Pancreas (tissue), 10 donors: ENCODE data around the gene ADD2. TPM values are rescaled to one million over a fixed set of nuclear protein-coding genes. Genes with fewer than 3 reads are reported as not detected.

Experiments
- ATAC-seq, 4 donors: fragments of 200-7000 bp; cut with Tn5 transposase; one replicate each; pipeline versions ENCODE4 v1.8.0 to v1.9.1; 2020; ENCODE audit warnings: mild to moderate bottlenecking in 4 of 4, moderate library complexity in 4 of 4
- DNase-seq, 6 donors: peaks; one replicate each; pipeline ENCODE4 v3.0.0-alpha.2; 2020
- FAIRE-seq: peaks from 2 replicates; lab custom pipeline; 2012; peaks lifted over from hg19 to GRCh38; lab: Jason Lieb, UNC
- H3K27ac ChIP-seq, 4 donors: fragments of 200-600 bp; sonication (generic); 1 replicate in 3 of 4; 2 replicates in 1 of 4; pipeline versions ENCODE4 v1.5.0 to v1.8.0; 2020
- H3K27me3 ChIP-seq, 4 donors: fragments of 200-600 bp; one replicate each; pipeline ENCODE4 v1.8.0; 2021
- H3K36me3 ChIP-seq, 3 donors: fragments of 200-600 bp; sonication (generic) in 1 of 3; one replicate each; pipeline versions ENCODE4 v1.5.0 to v1.8.0; 2020 to 2021
- H3K4me1 ChIP-seq, 3 donors: fragments of 200-600 bp; one replicate each; pipeline ENCODE4 v1.8.0; 2021
- H3K4me3 ChIP-seq, 4 donors: fragments of 200-600 bp; sonication (generic) in 2 of 4; one replicate each; pipeline versions ENCODE4 v1.5.0 to v1.8.0; 2020 to 2021
- H3K9me3 ChIP-seq, 4 donors: fragments of 200-600 bp; one replicate each; pipeline ENCODE4 v1.8.0; 2021
- CTCF ChIP-seq, 4 donors: fragments of 200-600 bp; sonication (generic) in 3 of 4; IDR thresholded peaks; one replicate each; pipeline versions ENCODE4 v1.5.0 to v1.8.0; 2021; ENCODE audit warnings: antibody characterized with exemption in 4 of 4
- WGBS, 2 donors: extraction: QIAGEN DNeasy Blood & Tissue Kit; methylation state at CpG; one replicate each; pipeline ENCODE4 v1.1.7; 2013; 5-methylcytosine and 5-hydroxymethylcytosine counted together
- intact Hi-C, 3 donors: fragments of 100-400 bp; cut with DNase I; formaldehyde crosslinking; loops; one replicate each; pipeline versions ENCODE4 v1.11.1 to v1.14.2; 2022
- polyA plus RNA-seq, 2 donors: library from polyadenylated mRNA; stranded (reverse); fragments of 200-250 nt; gene quantifications; one replicate each; pipeline ENCODE4 v1.2.3, GENCODE V29; 2013
- total RNA-seq, 6 donors: library from RNA; stranded (reverse); fragmentation: NEBNext Ultra II Directional in 4 of 6; extraction: Animal tissue kit (Norgen Biotek cat#: 25700) in 4 of 6; gene quantifications; one replicate each; pipeline versions ENCODE4 v1.2.1 to v1.2.4, GENCODE V29; 2021 to 2023
- donor health status: healthy with polysubstance abuse.
- donor health status: DM: no; HTN: no; CAD: no; lungs with moderate emphysema.
- donor health status: DM: no; HTN: no; CAD: no.
- donor health status: control.
- donor health status: control.
- donor health status: Bipolar disorder and iron deficiency.
- donor health status: DM: yes; HTN: yes; CAD: no.
- donor health status: DM: no; HTN: no; CAD: no.
- donor health status: DM: no; HTN: no; CAD: no.
- donor health status: DM: yes; HTN: yes; CAD: no.

Gene ADD2
- total and polyA plus RNA-seq, 8 donors = 0.38 to 5.5 (median 3.3) TPM

- H3K4me3 ChIP-seq = no peak overlapping the region
- no peaks in the 10 kb centered on the region for H3K9me3 ChIP-seq
- FAIRE-seq (no peak), ATAC-seq (no peak), DNase-seq (no peak)
- intact Hi-C loops = no loop called here
- no peaks in the 10 kb centered on the region for H3K4me1 ChIP-seq
- H3K27me3 ChIP-seq = no peaks in the 10 kb centered on the region
- TF ChIP-seq CTCF (IDR thresholded peaks at IDR 0.05) = no peak
- no peak overlapping the region for H3K27ac ChIP-seq
- no peaks in the 10 kb centered on the region for H3K36me3 ChIP-seq
- 69 to 86% methylated on average over 3 of the region's 3 CpGs for WGBS, 2 donors
Observed at GRCh38 chr2:70612574-70612973, 155.4 kb downstream of the ADD2 start.

DNA sequence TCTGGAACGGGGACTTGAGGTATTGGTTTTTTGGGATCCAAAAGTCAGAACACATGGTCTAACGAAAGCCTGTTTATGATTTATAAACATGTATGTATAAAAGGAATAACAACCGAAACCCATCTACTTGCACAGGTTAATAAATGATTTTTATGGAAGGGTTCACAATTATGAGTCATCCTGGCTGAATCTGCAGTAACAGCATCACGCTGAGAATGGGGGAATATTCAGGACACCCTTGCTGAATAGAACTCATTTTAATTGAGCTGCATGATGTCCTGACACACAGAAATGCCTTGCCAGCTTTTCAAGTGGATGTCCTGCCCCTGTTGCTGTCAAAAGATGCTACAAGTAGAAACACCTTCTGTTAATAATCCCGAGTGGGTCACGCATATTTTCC, 159.6 kb downstream of the ADD2 start:
- no peaks in the 10 kb centered on the region for H3K4me1 ChIP-seq
- H3K9me3 ChIP-seq = no peaks in the 10 kb centered on the region
- H3K27me3 ChIP-seq = no peaks in the 10 kb centered on the region
- TF ChIP-seq CTCF (IDR thresholded peaks at IDR 0.05) = no peak
- intact Hi-C loops = no loop called here
- peak in 3 of 4 donors; percentile 57 to 70 (median 58) for ATAC-seq
- H3K4me3 ChIP-seq = no peak overlapping the region
- no peaks in the 10 kb centered on the region for H3K36me3 ChIP-seq
- WGBS, 2 donors = 48 to 53% methylated on average over 6 of the region's 6 CpGs
- DNase-seq = no peak
- no peak for FAIRE-seq
- peak overlapping the region in 2 of 4 donors; percentile 31 to 33 for H3K27ac ChIP-seq

- Histone ChIP-seq H3K9me3 (no peaks in the 10 kb centered on the region), H3K36me3 (no peaks in the 10 kb centered on the region), H3K4me3 (no peak overlapping the region), H3K27me3 (no peaks in the 10 kb centered on the region), H3K4me1 (no peaks in the 10 kb centered on the region), H3K27ac (no peak overlapping the region)
- intact Hi-C loops = no loop called here
- 72 to 78% methylated on average over 8 of the region's 8 CpGs for WGBS, 2 donors
- FAIRE-seq = no peak
- no peak for DNase-seq
- no peak for TF ChIP-seq CTCF (IDR thresholded peaks at IDR 0.05)
- no peak for ATAC-seq
Observed at GRCh38 chr2:70607121-70607561, 160.9 kb downstream of the ADD2 start.

Other genes starting within 250 kb of the ADD2 start
- gene TGFA, start 214.4 kb downstream of the ADD2 start, total RNA-seq = 10 to 100 TPM in 2 of 6 donors, 1 to 10 TPM in 4; 5.1 to 13.2 (median 7.7) TPM
- gene TGFA, start 214.4 kb downstream of the ADD2 start, polyA plus RNA-seq = 1 to 10 TPM; 3.8 TPM
- gene FIGLA, start 22.4 kb upstream of the ADD2 start, total RNA-seq = under 1 TPM in 1 of 6 donors, not detected in 5; 0.83 TPM
- gene FIGLA, start 22.4 kb upstream of the ADD2 start, polyA plus RNA-seq = 1 to 10 TPM in 1 of 2 donors, not detected in 1; 1.1 TPM
- under 1 TPM in 4 of 6 donors, not detected in 2; 0.12 to 0.23 (median 0.16) TPM for gene CLEC4F, start 52.4 kb upstream of the ADD2 start, total RNA-seq
- gene CLEC4F, start 52.4 kb upstream of the ADD2 start, polyA plus RNA-seq = under 1 TPM; 0.49 to 0.56 TPM
- under 1 TPM in 4 of 6 donors, not detected in 2; 0.09 to 0.34 (median 0.19) TPM for gene CD207, start 67.6 kb upstream of the ADD2 start, total RNA-seq
- gene CD207, start 67.6 kb upstream of the ADD2 start, polyA plus RNA-seq = under 1 TPM; 0.11 to 0.16 TPM
- 1 to 10 TPM in 4 of 6 donors, under 1 TPM in 2; 0.83 to 2.0 (median 1.2) TPM for gene VAX2, start 132.4 kb upstream of the ADD2 start, total RNA-seq
- 1 to 10 TPM; 3.5 to 7.0 TPM for gene VAX2, start 132.4 kb upstream of the ADD2 start, polyA plus RNA-seq
- gene ATP6V1B1, start 167.7 kb upstream of the ADD2 start, total RNA-seq = 1 to 10 TPM; 1.4 to 3.1 (median 2.4) TPM
- gene ATP6V1B1, start 167.7 kb upstream of the ADD2 start, polyA plus RNA-seq = 10 to 100 TPM; 10.9 to 17.0 TPM
- gene ANKRD53, start 210.4 kb upstream of the ADD2 start, total RNA-seq = 1 to 10 TPM; 3.5 to 9.0 (median 5.6) TPM
- gene ANKRD53, start 210.4 kb upstream of the ADD2 start, polyA plus RNA-seq = 10 to 100 TPM in 1 of 2 donors, 1 to 10 TPM in 1; 7.8 to 10.2 TPM
- 10 to 100 TPM; 37.5 to 46.2 (median 43.7) TPM for gene TEX261, start 226.7 kb upstream of the ADD2 start, total RNA-seq
- gene TEX261, start 226.7 kb upstream of the ADD2 start, polyA plus RNA-seq = 10 to 100 TPM; 19.0 to 24.9 TPM